ENCODE data around the gene NRM.

GRCh38 chr6:30689985-30690384 lies 799 bp downstream of the NRM start:
- TF ChIP-seq CTCF (IDR thresholded peaks at IDR 0.05) (no peak), POLR2A (IDR thresholded peaks at IDR 0.05) (no peak)
